Astrocyte (in vitro differentiated cells and primary cell): ENCODE measurements around the gene BTLA. TPM values are rescaled to one million over a fixed set of nuclear protein-coding genes. Genes with fewer than 3 reads are reported as not detected.

Experiments
- DNase-seq: peaks from one replicate; pipeline ENCODE4 v3.0.0-alpha.2; 2010; ENCODE audit warnings: low read depth
- FAIRE-seq: peaks from 2 replicates; lab custom pipeline; 2011; peaks lifted over from hg19 to GRCh38; lab: Jason Lieb, UNC
- H2AFZ ChIP-seq: 2 replicates; pipeline ENCODE4 v1.6.0; 2012; ENCODE audit warnings: low read depth, low read length, inconsistent platforms
- H3K27ac ChIP-seq: 2 replicates; pipeline ENCODE4 v1.5.1; 2011; ENCODE audit warnings: low read depth, low read length, inconsistent platforms
- H3K27me3 ChIP-seq: 2 replicates; pipeline ENCODE4 v1.6.0; 2011; ENCODE audit warnings: low read length, inconsistent platforms; ENCODE audit not compliant: insufficient read depth
- H3K36me3 ChIP-seq: 2 replicates; pipeline ENCODE4 v1.5.1; 2011; ENCODE audit warnings: low read length, inconsistent platforms; ENCODE audit not compliant: insufficient read depth
- H3K4me1 ChIP-seq: 2 replicates; pipeline ENCODE4 v1.5.1; 2011; ENCODE audit warnings: low read length, inconsistent platforms; ENCODE audit not compliant: insufficient read depth
- H3K4me2 ChIP-seq: 2 replicates; pipeline ENCODE4 v1.6.0; 2012; ENCODE audit warnings: low read length, inconsistent platforms
- H3K4me3 ChIP-seq: 2 replicates; pipeline ENCODE4 v1.5.1; 2011; ENCODE audit warnings: low read depth, mild to moderate bottlenecking, low read length, inconsistent platforms; ENCODE audit not compliant: insufficient read depth
- H3K79me2 ChIP-seq: 2 replicates; pipeline ENCODE4 v1.6.0; 2012; ENCODE audit warnings: mild to moderate bottlenecking, low read length, inconsistent platforms; ENCODE audit not compliant: insufficient read depth
- H3K9ac ChIP-seq: 2 replicates; pipeline ENCODE4 v1.6.0; 2012; ENCODE audit warnings: mild to moderate bottlenecking, low read length, inconsistent platforms
- H3K9me3 ChIP-seq: 2 replicates; pipeline ENCODE4 v1.5.1; 2012; ENCODE audit warnings: low read depth, mild to moderate bottlenecking, low read length, inconsistent platforms; ENCODE audit not compliant: insufficient read depth
- H4K20me1 ChIP-seq: 2 replicates; pipeline ENCODE4 v1.6.0; 2012; ENCODE audit warnings: low read length, inconsistent platforms; ENCODE audit not compliant: insufficient read depth
- H3K27ac Mint-ChIP-seq: one replicate; pipeline ENCODE4 v1.8.0; 2021; ENCODE audit warnings: mild to moderate bottlenecking, mixed read lengths; ENCODE audit not compliant: unreplicated experiment
- H3K27me3 Mint-ChIP-seq: one replicate; pipeline ENCODE4 v1.8.0; 2021; ENCODE audit warnings: low read depth, mixed read lengths; ENCODE audit not compliant: unreplicated experiment
- H3K36me3 Mint-ChIP-seq: one replicate; pipeline ENCODE4 v1.8.0; 2021; ENCODE audit warnings: low read depth, mixed read lengths; ENCODE audit not compliant: unreplicated experiment
- H3K4me1 Mint-ChIP-seq: one replicate; pipeline ENCODE4 v1.8.0; 2021; ENCODE audit warnings: low read depth, mixed read lengths; ENCODE audit not compliant: unreplicated experiment
- H3K4me3 Mint-ChIP-seq: one replicate; pipeline ENCODE4 v1.8.0; 2021; ENCODE audit warnings: mild to moderate bottlenecking, moderate library complexity, mixed read lengths; ENCODE audit not compliant: unreplicated experiment
- H3K9me3 Mint-ChIP-seq: one replicate; pipeline ENCODE4 v1.8.0; 2021; ENCODE audit warnings: mild to moderate bottlenecking, mixed read lengths; ENCODE audit not compliant: unreplicated experiment
- CTCF ChIP-seq: IDR thresholded peaks from 2 replicates; pipeline ENCODE4 v1.5.1; 2011; ENCODE audit warnings: low read depth, mild to moderate bottlenecking, inconsistent platforms, low read length, moderate library complexity; ENCODE audit not compliant: insufficient read depth
- EZH2 ChIP-seq: IDR thresholded peaks from 2 replicates; pipeline ENCODE4 v1.6.1; 2012; ENCODE audit warnings: mild to moderate bottlenecking, low read length, inconsistent platforms; ENCODE audit not compliant: insufficient read depth
- total RNA-seq: library from RNA; stranded (reverse); gene quantifications from 2 replicates; pipeline ENCODE4 v1.2.1, GENCODE V29; 2021

Gene BTLA
- total RNA-seq, 1 donor from 2014 or later = not detected

GRCh38 chr3:112448939-112449338 lies 50.3 kb downstream of the BTLA start:
- Histone ChIP-seq H2AFZ (no peak overlapping the region), H3K9ac (no peak overlapping the region), H3K27me3 (no peaks in the 10 kb centered on the region), H3K4me1 (no peaks in the 10 kb centered on the region), H3K27ac (peak overlapping the region; percentile 21), H3K4me2 (no peak overlapping the region), H3K4me3 (no peak overlapping the region), H3K79me2 (no peaks in the 10 kb centered on the region), H3K9me3 (no peaks in the 10 kb centered on the region), H4K20me1 (no peaks in the 10 kb centered on the region), H3K36me3 (no peaks in the 10 kb centered on the region)
- Mint-ChIP-seq H3K4me1 (peaks cover 4% of the 10 kb centered on the region), H3K27ac (no peak overlapping the region), H3K9me3 (no peaks in the 10 kb centered on the region), H3K4me3 (no peak overlapping the region), H3K27me3 (no peaks in the 10 kb centered on the region), H3K36me3 (no peaks in the 10 kb centered on the region)
- FAIRE-seq (no peak), DNase-seq (peak; percentile 85)
- no peak for TF ChIP-seq EZH2
- TF ChIP-seq CTCF = no peak

GRCh38 chr3:112446343-112446742 lies 52.9 kb downstream of the BTLA start:
- TF ChIP-seq CTCF (no peak), EZH2 (no peak)
- Histone ChIP-seq H3K36me3 (no peaks in the 10 kb centered on the region), H2AFZ (no peak overlapping the region), H3K4me1 (no peaks in the 10 kb centered on the region), H3K9me3 (no peaks in the 10 kb centered on the region), H4K20me1 (no peaks in the 10 kb centered on the region), H3K9ac (no peak overlapping the region), H3K4me3 (no peak overlapping the region), H3K27ac (no peak overlapping the region), H3K4me2 (no peak overlapping the region), H3K27me3 (no peaks in the 10 kb centered on the region), H3K79me2 (no peaks in the 10 kb centered on the region)
- Mint-ChIP-seq H3K36me3 (no peaks in the 10 kb centered on the region), H3K27ac (no peak overlapping the region), H3K27me3 (no peaks in the 10 kb centered on the region), H3K9me3 (no peaks in the 10 kb centered on the region), H3K4me1 (peaks cover 4% of the 10 kb centered on the region), H3K4me3 (no peak overlapping the region)
- no peak for FAIRE-seq
- peak; percentile 87 for DNase-seq

GRCh38 chr3:112445839-112446238 lies 53.4 kb downstream of the BTLA start:
- no peak overlapping the region for H2AFZ ChIP-seq
- H3K4me1 Mint-ChIP-seq = peaks cover 4% of the 10 kb centered on the region
- H3K9ac ChIP-seq = no peak overlapping the region
- H3K36me3 Mint-ChIP-seq = no peaks in the 10 kb centered on the region
- H3K27me3 ChIP-seq = no peaks in the 10 kb centered on the region
- H3K4me2 ChIP-seq = no peak overlapping the region
- no peak for FAIRE-seq
- no peaks in the 10 kb centered on the region for H3K36me3 ChIP-seq
- no peak for TF ChIP-seq CTCF
- TF ChIP-seq EZH2 = no peak
- peak; percentile 24 for DNase-seq
- no peak overlapping the region for H3K27ac ChIP-seq
- H3K9me3 ChIP-seq = no peaks in the 10 kb centered on the region
- H4K20me1 ChIP-seq = no peaks in the 10 kb centered on the region
- no peak overlapping the region for H3K4me3 Mint-ChIP-seq
- H3K4me3 ChIP-seq = no peak overlapping the region
- H3K27me3 Mint-ChIP-seq = no peaks in the 10 kb centered on the region
- H3K4me1 ChIP-seq = no peaks in the 10 kb centered on the region
- H3K27ac Mint-ChIP-seq = no peak overlapping the region
- H3K79me2 ChIP-seq = no peaks in the 10 kb centered on the region
- no peaks in the 10 kb centered on the region for H3K9me3 Mint-ChIP-seq
